ENCODE results near the gene CDH6. TPM values are rescaled to one million over a fixed set of nuclear protein-coding genes. Genes with fewer than 3 reads are reported as not detected.
"Not testable (repeated sequence)": the region's sequence is repeated elsewhere in the genome, so short reads cannot be mapped to it uniquely, and the experiment has no call there.

The CDH6 gene
- total RNA-seq, 1 experiment from 2014 or later, result not detected

DNA sequence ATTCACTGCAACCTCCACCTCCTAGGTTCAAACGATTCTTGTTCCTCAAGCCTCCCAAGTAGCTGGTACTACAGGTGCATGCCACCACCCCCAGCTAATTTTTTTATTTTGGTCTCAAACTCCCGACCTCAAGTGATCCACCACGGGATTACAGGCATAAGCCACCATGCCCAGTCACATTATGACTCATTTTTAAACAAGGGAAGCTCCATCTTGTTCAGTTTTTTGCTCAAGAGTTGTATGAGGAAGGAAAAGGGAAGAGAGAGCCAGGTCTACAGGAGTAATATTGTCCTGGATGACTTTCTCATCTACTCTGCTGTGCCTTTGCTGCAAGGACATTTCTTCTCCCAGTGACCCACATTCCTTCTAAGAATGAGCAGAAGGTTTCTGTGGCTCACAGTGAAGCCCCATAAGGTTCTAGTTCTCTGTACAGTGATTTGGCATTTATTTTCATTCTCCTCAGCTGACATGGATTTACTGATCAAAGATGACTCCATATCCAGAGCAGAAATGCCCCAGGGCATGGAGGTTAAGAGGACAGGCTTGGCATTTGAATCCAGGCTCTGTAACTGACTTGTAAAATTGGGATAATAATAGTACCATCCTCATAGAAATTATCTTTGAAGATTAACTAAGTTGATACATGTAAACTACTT is 153.5 kb downstream of the CDH6 start:
- in situ Hi-C loops (cut with HindIII; ENCODE audit: low pct_unique_long_range_greater_than_20kb, low sequenced_read_pairs), result no loop called here
- DNase-seq (ENCODE audit: low read depth, low spot score), result peak; percentile 32

DNA sequence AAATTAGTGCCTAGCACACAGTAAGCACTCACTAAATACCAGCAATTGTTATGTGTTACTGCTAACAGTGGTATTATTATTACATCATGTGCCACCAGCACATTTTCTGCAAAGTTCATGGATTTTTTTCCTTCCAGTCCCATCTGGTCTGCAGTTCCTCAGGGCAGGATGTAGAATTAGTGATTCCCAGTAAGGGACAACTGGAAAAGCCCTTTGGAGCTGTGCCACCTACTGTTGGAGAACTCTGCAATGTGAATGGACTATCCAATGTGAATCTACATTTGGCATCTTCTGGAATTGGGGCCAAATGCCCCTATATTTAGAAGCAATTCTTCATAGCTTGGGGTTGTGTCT is 154.0 kb downstream of the CDH6 start:
- in situ Hi-C loops (cut with HindIII; ENCODE audit: low pct_unique_long_range_greater_than_20kb, low sequenced_read_pairs), result no loop called here
- DNase-seq (ENCODE audit: low read depth, low spot score), result peak; percentile 30

DNA sequence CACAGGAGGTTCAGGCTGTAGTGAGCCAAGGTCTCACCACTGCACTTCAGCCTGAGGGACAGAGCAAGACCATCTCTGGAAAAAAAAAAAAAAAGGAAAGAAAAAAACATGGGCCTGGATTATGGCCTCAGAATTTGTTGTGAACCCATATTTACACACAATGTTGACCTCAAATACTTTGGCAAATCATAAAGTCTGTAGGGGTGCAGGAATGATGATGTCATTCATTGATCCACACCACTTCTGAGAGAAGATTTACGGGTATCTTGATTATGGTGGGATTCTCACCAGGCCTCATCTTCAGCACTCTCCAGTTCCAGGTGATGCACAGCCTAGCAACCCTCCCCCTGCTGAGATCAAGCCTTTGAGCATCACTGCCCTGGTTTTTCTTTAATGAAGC is 156.9 kb downstream of the CDH6 start:
- in situ Hi-C loops (cut with HindIII; ENCODE audit: low pct_unique_long_range_greater_than_20kb, low sequenced_read_pairs), result no loop called here
- DNase-seq (ENCODE audit: low read depth, low spot score), result no peak

DNA sequence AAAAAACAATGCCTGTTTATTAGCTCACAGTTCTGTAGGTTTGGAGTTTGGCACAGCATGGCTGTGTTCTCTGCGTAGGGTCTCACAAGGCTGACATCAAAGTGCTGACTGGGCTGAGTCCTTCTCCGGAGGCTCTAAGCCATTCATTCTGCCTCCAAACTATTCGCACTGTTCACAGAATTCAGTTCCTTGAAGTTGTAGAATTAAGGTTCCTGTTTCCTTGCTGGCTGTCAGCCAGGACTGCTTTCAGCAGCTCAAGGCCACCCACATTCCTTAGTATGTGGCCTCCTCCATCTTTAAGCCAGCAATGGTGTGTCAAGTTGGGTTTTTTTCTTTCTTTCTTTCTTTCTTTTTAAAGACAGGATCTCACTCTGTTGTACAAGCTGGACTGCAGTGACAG is 161.9 kb downstream of the CDH6 start:
- DNase-seq (ENCODE audit: low read depth, low spot score), result no peak
- in situ Hi-C loops (cut with HindIII; ENCODE audit: low pct_unique_long_range_greater_than_20kb, low sequenced_read_pairs), result no loop called here

DNA sequence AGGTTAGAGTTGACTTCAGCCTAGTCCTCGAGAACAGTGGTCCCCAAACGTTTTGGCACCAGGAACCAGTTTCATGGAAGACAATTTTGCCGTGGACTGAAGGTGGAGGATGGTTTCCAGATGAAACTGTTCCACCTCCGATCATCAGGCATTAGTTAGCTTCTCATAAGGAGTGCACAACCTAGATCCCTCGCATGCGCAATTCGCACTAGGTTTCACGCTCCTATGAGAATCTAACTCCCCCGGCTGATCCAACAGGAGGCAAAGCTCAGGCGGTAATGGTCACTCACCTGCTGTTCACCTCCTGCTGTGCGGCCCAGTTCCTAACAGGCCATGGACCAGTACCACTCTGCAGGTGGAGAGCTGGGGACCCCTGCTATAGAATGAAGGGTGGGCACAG is 163.6 kb downstream of the CDH6 start:
- in situ Hi-C loops (cut with HindIII; ENCODE audit: low pct_unique_long_range_greater_than_20kb, low sequenced_read_pairs), result no loop called here
- DNase-seq (ENCODE audit: low read depth, low spot score), result no peak

DNA sequence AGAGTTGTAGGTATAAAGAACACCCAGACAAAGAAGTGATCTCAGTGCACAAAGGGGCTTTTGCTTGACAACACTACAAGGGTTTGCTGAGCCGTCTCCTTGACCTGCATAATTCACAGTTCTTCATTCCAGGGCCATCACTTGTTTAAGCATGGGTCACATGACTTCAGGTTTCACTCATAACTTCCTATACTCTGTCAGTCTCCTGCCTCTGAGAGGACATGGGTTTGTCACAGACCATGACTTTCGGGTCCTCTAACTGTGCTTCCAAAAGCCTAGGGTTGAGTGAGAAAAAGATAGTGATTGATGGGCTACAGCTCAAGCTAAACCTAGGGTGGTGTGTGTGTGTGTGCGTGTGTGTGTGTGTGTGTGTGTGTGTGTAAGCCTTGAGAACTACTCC is 166.4 kb downstream of the CDH6 start:
- DNase-seq (ENCODE audit: low read depth, low spot score), result no peak
- in situ Hi-C loops (cut with HindIII; ENCODE audit: low pct_unique_long_range_greater_than_20kb, low sequenced_read_pairs), result no loop called here

DNA sequence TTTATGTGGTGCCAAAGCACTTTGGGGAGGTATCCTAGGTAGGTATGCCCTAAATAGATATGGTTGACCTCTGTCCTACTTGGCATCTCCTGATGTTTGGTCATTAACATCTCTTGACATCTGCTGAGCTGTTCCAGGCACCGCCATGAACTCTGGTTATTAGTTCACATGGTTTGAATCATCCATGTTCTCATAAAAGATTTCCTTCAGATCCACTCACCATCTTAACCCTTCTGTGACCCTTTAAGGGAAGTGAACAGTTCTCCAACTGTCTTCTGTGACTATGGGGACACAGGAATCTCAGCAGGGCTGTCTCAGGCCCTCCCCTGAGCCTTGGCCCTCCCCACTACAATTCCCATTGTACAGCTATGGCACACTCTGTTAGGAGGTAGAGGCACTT is 167.7 kb downstream of the CDH6 start:
- in situ Hi-C loops (cut with HindIII; ENCODE audit: low pct_unique_long_range_greater_than_20kb, low sequenced_read_pairs), result no loop called here
- peak; percentile 38 for DNase-seq (ENCODE audit: low read depth, low spot score)

DNA sequence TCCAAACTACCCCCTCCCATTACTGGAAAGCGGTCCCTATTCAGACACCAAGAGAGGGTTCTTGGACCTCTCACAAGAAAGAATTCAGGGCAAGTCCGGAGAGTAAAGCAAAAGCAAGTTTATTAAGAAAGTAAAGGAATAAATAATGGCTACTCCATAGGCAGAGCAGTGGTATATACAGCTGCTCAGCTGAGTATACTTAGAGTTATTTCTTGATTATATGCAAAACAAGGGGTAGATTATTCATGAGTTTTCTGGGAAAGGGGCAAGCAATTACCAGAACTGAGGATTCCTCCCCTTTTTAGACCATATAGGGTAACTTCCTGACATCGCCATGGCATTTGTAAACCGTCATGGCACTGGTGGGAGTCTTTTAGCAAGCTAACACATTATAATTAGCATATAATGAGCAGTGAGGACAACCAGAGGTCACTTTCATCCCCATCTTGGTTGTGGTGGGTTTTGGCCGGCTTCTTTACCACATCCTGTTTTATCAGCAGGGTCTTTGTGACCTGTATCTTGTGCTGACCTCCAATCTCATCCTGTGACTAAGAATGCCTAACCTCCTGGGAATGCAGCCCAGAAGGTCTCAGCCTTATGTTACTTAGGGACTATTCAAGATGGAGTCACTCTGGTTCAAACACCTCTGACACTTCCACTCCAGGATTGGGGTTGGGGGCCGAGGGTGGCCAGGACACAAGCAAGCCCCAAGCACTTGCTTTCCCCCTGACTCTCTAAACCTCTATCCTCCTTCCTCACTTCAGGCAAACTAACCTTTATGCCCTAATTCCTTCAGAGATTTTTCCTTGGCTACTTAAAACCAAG is 168.4 kb downstream of the CDH6 start:
- not testable (repeated sequence) for DNase-seq (ENCODE audit: low read depth, low spot score)

DNA sequence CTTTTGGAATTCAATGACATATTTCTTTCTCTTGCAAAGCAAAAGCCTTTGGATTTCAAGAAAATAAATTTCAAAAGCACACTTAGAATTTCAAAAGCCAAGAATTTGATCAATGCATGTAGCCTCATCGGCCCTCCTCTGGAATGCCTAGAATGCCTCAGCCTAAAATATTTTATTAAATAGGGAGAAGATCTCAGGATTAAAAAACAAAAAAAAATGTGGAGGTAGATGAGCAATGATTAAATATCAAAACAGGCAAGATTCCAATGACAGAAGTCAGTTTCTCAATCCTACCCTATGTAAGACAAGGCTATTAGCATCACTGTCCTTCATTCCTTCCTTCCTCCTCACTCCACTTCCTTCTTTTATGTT is 169.0 kb downstream of the CDH6 start:
- in situ Hi-C loops (cut with HindIII; ENCODE audit: low pct_unique_long_range_greater_than_20kb, low sequenced_read_pairs), result no loop called here
- no peak for DNase-seq (ENCODE audit: low read depth, low spot score)

More for the DNA sequence above, 168.4 kb downstream of the CDH6 start:
- in situ Hi-C loops (cut with HindIII; ENCODE audit: low pct_unique_long_range_greater_than_20kb, low sequenced_read_pairs), result not testable (repeated sequence)

DNA sequence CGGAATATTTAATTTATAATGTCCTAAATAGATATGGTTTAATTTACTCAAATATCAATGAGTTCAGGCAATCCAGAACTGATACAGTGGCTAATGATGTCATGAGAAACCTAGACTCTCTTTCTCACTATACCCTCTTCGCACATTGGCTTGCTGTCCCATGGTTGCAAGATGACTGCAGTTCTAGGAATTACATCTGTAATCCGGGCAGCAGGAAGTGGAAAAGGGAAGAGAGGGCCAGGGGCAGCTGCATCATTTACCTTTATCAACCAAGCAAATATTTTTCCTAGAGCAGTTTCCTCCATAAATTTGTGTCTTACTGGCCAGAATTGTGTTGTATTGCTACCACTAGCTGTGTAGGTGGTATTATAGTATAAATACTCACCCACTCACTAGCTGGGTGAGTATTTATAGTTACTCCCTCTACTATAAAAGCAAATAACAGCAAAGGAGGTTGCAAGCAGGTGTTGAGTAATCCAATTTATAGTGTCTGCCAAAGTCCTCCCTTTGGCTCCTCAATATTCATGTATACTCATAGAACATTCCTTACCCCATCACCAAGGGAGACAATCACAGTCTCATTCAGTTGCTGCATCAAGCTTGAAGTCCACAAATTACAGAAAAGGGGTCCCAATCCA is 169.6 kb downstream of the CDH6 start:
- DNase-seq (ENCODE audit: low read depth, low spot score), result no peak
- in situ Hi-C loops (cut with HindIII; ENCODE audit: low pct_unique_long_range_greater_than_20kb, low sequenced_read_pairs), result no loop called here

DNA sequence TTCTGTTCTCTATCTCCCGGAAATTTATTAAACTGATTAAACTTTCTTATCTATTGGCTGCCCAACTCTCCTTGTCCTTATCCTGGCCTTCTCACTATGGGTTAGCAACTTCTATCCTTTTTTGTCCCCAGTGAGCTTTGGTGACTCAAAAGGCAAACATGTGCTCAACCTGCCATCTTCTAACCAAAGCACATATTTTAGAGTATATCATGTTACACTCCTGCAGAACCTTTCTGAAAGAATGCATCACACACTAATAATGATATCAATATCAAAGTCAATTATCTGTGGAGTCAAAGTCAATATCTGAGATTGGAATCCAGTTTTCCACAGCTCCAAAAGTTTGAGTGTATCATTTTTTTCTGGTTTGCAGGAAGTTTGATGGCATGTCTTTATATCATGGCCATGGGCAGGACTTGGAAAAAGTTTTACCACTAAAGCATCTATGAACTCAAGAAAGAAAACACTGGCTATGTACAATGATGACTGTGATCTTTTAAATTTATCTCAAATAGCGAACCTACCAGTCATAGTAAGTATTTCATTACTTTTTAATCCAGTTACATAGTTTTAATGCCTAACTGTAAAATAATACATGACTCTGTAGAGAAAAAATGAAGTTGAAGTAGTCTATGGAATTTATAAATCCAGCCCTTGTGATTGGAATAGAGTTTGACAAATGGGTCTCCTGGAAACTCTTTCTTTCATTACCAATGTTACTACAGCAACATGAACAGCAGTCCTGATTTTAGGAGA is 171.6 kb downstream of the CDH6 start:
- no peak for DNase-seq (ENCODE audit: low read depth, low spot score)
- in situ Hi-C loops (cut with HindIII; ENCODE audit: low pct_unique_long_range_greater_than_20kb, low sequenced_read_pairs), result no loop called here

DNA sequence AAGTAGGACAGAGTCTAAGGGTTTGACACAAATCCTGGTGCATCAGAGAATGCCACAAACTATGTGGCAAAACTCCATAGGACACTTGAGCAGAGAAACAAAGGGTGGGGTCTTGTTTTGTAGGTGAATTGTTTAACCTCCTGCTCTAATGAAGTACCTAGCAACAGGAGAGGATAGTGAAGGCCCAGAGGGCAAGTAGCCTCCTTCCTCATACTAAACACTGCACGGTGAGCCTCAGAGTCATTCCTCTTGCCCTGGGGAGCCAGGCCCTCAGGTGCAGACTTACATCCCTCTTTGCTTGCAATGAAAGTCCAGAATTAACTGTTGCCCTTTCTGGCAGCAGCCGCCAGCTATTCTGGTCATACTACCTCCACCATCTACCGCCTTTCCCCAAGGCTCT is 172.3 kb downstream of the CDH6 start:
- no peak for DNase-seq (ENCODE audit: low read depth, low spot score)
- in situ Hi-C loops (cut with HindIII; ENCODE audit: low pct_unique_long_range_greater_than_20kb, low sequenced_read_pairs), result no loop called here

DNA sequence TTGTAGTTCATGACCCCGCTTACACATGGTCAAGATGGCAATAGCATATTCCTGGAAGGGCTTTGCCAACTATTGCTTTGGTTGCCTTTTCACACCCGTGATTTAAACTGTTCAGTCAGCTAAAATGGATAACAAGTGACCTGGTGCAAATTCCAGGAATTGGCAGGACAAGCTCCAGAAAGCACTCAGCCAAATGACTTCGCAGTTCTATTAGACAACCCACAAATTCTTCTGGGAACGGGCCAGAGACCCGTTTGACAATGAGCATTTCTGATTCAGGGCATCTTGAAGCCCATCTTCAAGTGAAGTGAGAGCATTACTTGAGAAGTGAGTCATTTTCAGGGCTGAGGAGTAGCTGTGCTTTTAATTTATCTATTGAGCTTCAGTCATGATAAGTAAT is 173.5 kb downstream of the CDH6 start:
- DNase-seq (ENCODE audit: low read depth, low spot score), result no peak
- in situ Hi-C loops (cut with HindIII; ENCODE audit: low pct_unique_long_range_greater_than_20kb, low sequenced_read_pairs), result no loop called here

DNA sequence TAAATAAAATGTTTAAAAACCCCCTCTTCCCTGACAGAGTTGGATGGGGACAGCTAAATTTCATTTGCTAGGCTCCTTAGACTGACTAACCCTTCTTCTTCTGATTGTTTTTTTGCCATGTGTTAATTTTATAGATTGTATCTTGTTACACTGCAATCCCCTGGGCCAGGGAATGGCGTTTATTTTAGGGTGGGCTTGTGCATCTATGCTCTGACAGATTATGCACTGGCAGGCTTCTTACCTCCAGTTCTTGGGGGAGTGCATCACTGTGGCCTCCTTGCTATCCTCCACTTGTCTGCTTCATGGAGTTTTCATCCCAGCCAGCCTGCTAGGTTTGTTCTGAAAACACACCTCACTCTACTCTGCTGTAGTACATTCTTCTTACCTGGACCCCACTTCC is 178.6 kb downstream of the CDH6 start:
- in situ Hi-C loops (cut with HindIII; ENCODE audit: low pct_unique_long_range_greater_than_20kb, low sequenced_read_pairs), result no loop called here
- DNase-seq (ENCODE audit: low read depth, low spot score), result no peak

DNA sequence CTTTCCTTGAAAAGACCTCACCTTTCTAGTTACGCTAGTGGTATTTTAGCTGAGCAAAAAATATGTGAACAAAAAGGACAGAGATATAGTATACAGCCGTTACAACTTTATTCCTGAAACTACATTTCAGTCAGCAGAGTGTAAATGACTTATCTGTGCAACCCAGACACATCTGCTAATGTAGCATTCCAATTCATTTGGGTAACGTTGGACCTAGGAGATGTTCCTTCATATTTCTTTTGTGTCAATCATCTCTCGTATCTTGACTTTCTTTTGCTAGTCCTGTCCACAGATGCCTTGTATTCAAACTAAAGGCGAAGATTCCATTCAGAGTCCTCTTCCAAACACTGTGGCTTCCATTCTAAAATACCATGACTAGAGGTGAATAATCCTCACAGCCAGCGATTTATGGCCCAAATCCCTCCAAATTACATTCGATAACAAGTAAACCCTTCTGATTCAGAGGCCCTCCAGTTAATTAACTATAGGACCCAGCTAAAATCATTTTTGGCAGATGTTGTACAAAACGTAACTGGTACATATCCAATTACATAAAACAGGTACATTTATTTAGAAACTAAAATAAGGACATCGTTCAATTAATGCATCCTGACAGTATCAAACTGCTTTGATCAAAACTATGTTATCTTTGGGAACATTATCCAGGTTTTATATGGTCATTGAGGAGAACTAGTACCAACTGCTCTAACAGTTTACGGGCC is 182.7 kb downstream of the CDH6 start:
- no peak for DNase-seq (ENCODE audit: low read depth, low spot score)
- in situ Hi-C loops (cut with HindIII; ENCODE audit: low pct_unique_long_range_greater_than_20kb, low sequenced_read_pairs), result no loop called here

DNA sequence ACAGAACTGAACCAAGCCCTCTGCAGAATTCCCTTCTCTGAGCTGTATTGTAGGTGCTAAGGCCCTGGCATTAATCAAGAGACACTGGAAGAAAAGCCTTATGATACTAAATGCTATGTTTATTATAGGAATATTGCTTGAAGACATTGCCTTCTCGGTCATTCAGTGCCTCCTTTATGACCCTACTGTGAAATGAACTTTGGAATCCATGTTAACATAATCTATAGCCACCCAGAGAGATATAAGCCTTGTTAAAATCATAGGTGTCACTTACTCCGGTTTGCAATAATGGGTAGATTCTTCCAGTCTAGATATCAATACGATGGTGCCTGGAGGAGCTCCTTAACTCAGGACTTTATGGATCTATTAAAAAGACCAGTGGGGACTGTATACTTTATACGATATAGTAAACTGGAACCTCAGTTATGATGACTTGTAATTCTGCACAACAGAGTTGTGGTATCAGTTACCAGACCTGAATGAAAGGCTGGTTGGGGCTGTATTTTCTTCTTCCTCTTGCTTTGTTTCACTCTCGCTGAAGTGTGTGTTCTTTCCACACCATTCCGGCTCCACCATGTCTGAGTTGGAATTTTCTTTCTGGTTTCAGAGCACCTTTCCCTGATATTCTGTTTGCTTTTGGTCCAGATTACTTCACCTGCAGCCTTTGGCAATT is 183.9 kb downstream of the CDH6 start:
- DNase-seq (ENCODE audit: low read depth, low spot score), result no peak
- in situ Hi-C loops (cut with HindIII; ENCODE audit: low pct_unique_long_range_greater_than_20kb, low sequenced_read_pairs), result no loop called here

DNA sequence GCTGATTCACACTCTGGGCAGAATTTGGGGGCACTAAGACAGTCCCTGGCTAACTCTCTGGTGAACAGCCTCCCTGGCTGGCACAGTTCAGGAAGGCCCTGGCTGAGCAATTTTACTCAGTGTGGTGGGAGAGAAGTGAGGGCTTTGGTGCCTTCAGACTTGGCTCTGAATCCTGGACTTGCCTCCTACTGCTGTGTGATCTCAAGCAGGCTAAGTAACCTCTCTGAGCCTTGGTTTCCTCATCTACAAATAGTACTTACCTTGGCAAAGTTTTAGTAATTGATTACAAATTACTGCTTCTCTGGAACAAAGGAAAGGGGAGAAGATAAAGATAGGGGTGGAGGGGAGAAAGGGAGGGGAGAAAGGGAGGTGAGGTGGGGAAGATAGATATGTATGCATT is 184.7 kb downstream of the CDH6 start:
- in situ Hi-C loops (cut with HindIII; ENCODE audit: low pct_unique_long_range_greater_than_20kb, low sequenced_read_pairs), result no loop called here
- DNase-seq (ENCODE audit: low read depth, low spot score), result no peak
